Epithelial cell of proximal tubule (primary cell): ENCODE results near the gene MED25. TPM values are rescaled to one million over a fixed set of nuclear protein-coding genes. Genes with fewer than 3 reads are reported as not detected.

ENCODE experiments used
- DNase-seq: peaks from one replicate; pipeline ENCODE4 v3.0.0-alpha.2; 2011; ENCODE audit warnings: low read depth
- H3K4me3 ChIP-seq: 2 replicates; pipeline ENCODE4 v1.5.1; 2011; ENCODE audit warnings: low read depth, mild to moderate bottlenecking, low read length
- CTCF ChIP-seq: conservative IDR thresholded peaks from 2 replicates; pipeline ENCODE4 v1.5.1; 2012; ENCODE audit warnings: low read depth, mild to moderate bottlenecking, low read length
- total RNA-seq: library from RNA; depleted of rRNA; stranded (reverse); fragments of >200 nt; gene quantifications from 2 replicates; pipeline ENCODE4 v1.2.3, GENCODE V29; 2015

Gene MED25
- total RNA-seq, 1 donor from 2014 or later = 34.8 TPM

- H3K4me3 ChIP-seq = no peak overlapping the region
- no peak for DNase-seq
- no peak for TF ChIP-seq CTCF
Measured at GRCh38 chr19:49861107-49861506, 43.0 kb downstream of the MED25 start.

GRCh38 chr19:49861541-49862378, 43.7 kb downstream of the MED25 start:
- no peak for TF ChIP-seq CTCF
- DNase-seq = no peak
- no peak overlapping the region for H3K4me3 ChIP-seq

GRCh38 chr19:49862391-49863253, 44.5 kb downstream of the MED25 start:
- H3K4me3 ChIP-seq = no peak overlapping the region
- no peak for DNase-seq
- peak; percentile 27 for TF ChIP-seq CTCF

GRCh38 chr19:49863254-49863934, 45.3 kb downstream of the MED25 start:
- DNase-seq = no peak
- TF ChIP-seq CTCF = no peak
- H3K4me3 ChIP-seq = no peak overlapping the region

- no peak for DNase-seq
- TF ChIP-seq CTCF = no peak
- no peak overlapping the region for H3K4me3 ChIP-seq
Measured at GRCh38 chr19:49863935-49864320, 45.8 kb downstream of the MED25 start.

GRCh38 chr19:49864890-49865289, 46.8 kb downstream of the MED25 start:
- H3K4me3 ChIP-seq = no peak overlapping the region
- no peak for DNase-seq
- no peak for TF ChIP-seq CTCF
